NCI-H2081 (cell line): Measurements from ENCODE around the gene DNAH5.
"Not testable (repeated sequence)": the region's sequence is repeated elsewhere in the genome, so short reads cannot be mapped to it uniquely, and the experiment has no call there.

Source experiments
- DNase-seq, 2 experiments: peaks; one replicate each; lab custom pipeline; 2025; lab: John Stamatoyannopoulos, UW

Gene DNAH5

DNA sequence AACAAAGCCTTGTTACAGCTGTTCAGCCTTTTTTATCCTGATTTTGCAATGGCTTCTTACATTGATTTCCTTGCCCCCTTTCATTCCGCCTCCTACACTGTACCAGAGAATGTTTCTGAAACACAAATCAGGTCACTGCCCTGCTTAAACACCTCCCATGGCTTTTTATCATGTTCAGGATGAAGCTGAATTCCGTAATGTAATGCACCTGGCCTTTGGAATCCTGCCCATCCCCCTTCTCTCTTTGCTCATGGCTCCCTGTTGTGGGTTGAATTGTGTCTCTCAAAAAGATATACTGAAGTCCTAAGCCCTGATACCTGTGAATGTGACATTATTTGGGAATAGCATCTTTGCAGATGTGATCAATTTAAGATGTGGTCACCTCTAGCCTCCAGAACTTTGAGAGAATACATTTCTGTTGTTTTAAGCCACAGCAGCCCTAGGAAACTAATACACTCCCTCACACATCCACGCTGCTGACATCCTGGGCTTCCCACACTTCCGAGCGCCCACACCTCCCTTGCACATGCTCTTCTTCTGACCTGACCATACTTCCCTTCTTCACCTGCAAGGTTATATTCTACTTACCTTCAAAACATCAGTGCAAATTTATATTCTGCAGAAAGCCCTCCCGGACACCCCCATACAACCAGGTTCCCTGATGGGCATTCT, 101.2 kb downstream of the DNAH5 start:
- DNase-seq, result no peak

DNA sequence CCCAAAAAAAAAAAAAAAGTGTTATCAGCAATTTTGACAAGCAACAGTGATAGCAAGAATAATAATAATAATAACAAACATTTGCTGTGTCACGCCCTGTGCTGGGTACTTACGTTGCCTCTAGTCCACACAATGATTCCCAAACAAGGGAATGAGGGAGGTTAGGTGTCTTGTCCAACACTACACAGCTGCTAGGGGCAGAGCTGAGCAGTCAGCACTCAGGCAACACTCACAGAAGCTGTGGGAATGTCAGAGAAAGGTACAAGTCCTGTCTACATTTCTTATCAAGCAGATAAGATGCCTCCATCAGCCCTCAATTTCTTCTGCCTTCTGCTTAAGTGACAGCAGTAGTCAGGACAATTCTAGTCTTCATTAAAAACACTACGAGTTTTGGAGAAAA, 111.0 kb downstream of the DNAH5 start:
- no peak for DNase-seq

DNA sequence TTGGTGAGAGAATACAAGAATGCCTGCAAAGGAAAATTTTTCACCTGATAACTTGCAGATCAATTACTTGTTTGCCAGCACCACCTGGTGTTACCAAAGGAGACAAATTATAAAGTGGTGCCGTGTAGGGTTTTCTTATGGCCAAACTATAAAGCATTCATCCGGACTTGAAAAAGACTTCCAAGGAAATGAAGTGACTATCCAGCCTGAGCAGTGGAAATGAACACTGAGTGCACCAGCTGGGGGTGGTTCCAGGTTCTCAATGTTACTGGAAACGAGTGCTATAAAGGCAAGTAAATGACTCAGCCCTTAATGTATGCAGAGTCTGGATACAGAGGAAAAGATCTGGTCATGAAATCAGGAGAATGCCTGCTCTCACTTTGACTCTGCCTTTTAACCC, 113.1 kb downstream of the DNAH5 start:
- peak in 1 of 2 experiments; percentile 31 for DNase-seq

DNA sequence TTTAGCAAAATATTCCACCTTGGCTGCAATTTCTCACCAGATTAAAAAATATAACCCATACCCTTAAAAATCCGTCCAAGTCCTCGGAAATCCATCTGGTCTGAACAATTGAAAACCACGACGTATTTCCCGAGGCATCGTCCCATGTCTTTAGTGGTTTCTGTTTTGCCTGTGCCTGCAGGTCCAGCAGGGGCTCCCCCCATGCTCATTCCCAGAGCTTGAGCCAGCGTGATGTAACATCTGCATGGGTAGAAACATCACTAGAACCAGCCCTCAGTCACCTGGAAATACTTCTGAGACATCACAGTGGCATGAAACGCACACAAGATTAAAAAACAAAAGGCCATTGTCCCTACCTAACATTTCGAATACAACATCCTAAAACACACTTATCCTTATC, 114.0 kb downstream of the DNAH5 start:
- no peak for DNase-seq

DNA sequence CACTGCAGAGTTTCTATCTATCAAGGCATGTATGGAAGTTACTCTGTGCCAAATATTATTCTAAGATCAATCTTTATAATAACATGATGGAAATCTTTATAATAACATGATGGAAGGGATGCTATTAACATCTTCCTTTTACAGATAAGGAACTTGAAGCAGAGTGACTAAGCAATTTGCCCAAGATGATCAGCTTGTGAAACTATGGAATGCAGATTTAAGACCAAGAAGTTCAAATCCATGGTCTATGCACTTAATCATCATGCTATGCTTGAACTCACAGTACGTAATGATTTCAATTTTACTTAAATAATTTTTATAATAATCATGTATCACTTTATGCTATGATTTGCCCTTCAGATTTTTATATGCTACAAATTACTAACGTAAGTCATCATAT, 123.1 kb downstream of the DNAH5 start:
- no peak for DNase-seq

DNA sequence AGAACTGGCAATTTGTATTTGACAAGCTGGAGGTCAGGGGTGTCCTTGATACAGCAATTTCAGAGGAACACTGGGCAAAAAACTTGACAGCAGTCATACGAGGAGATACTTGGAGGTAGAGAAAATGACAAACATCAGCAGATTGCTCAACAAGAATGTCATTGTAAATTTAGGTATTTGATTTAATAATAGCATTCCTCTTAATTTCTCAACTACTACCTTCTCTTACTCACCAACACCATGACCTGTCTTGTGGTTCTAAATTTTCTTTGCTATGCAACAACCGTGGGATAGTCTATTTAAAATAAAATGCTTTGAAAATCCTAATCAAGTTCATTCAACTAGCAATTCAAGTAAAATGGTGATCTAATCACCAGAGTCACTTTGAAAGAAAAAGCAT, 128.4 kb downstream of the DNAH5 start:
- no peak for DNase-seq

DNA sequence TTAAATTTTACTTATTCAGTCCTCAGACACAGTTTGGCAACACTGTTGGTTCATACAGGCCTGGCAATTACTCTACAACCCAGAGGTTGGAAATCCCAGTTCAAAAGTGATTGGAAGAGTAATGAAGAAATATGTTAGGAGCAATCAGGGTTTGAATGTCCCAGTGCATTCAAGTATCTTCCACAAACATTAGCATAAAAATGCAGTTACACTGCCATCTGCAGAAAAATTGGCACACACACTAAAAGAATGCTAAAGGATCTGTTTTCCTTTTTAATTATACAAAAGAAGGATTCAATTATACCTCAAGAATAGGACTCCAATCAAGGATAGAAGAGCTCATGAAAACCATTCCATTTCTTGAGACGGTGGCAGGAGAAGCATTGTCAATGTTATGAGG, 130.2 kb downstream of the DNAH5 start:
- peak in 1 of 2 experiments; percentile 24 for DNase-seq

DNA sequence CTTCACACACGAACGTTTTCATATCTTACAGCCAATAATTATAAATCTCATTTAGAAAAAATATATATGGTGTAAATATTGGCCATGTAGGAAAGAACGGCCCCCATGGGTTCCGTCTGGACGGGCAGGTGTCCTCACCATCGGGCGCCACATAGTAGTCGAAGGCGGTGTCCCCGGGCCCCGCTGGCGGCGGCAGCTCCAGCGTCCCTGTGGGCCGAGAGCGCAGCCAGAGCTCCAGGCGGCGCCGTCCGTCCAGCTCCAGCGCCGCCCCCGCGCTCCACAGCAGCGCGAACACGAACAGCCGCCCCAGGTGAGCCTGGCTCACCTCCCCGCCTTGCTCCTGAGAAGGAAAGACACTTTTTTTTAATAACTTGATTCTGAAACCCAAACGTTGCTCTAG, 134.6 kb downstream of the DNAH5 start:
- DNase-seq, result no peak

DNA sequence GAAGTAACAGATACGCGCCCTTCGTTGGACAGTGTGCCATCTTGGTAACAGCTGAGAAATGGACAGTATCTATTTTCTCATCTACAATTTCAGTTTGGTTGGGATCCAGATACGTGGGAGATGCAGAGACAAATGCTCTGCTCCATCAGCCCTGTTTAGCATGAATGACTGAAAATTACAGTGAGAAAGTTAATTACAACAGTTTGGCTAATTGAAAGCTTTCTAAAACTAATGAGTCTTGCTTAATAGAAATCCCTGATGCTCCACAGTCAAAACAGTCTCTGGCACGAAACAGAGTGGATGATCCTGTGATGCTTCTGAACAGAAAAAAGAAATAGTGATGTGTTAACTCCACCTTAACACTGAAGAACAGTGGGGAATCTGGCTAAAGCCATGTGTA, 140.2 kb downstream of the DNAH5 start:
- DNase-seq, result no peak

DNA sequence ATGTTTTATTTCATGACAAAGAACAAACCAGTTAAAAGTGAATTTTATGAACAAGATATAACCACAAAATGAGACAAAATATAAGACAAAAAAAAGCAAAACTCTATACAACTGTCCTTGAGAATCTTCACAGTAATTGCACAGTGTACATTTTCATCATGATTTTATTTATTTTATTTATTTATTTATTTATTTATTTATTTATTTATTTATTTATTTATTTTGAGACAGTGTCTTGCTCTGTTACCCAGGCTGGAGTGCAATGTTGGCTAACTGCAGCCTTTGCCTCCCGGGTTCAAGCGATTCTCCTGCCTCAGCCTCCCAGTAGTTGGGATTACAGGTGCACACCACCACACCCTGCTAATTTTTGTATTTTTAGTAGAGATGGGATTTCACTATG, 145.9 kb downstream of the DNAH5 start:
- not testable (repeated sequence) for DNase-seq

DNA sequence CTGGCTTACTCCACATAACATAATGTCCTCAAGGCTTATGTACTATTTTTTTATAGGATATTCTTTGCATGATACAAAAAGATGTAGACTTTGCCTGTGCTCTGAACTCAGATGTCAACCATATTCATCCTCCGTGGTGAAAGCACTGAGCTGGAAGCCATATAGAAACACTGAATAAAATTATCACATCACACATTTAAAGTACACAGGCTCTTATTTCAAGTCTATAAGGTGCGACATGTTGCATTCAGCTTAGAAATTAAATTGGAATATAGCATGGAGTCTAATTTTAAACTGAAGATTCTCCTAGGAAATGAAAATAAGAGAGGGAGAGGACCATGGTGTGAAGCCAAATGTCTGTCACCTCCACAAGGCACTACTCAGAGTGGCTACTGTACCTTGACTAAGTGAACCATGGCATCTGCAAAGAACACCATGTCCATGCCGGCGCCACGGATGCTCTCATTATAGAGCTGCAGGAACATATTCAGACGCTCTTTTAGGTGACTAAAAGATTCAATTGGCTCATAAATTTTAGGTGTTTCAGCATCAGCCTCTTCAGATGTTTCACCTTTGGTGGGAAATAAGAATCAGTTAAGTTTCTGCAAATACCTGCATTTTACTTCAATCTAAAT, 158.6 kb downstream of the DNAH5 start:
- no peak for DNase-seq

DNA sequence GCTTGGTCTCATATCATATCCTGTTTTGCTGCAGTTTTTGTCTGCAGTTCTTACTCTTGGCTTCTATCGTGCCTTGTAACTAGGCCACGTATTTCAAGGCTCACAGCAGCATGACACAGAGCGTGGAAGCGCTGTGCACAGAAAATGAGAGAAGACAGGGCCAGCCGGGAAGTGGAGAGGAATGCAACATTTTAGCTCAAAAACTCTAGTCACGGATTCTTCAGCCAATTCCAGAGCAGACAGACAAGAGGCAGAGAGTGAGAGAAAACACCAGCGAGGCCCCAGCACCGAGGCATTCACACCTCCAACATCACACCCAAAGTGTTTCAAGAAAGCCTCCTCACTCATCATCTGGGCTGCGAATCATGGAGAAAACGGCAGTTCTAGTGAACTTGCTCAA, 160.8 kb downstream of the DNAH5 start:
- no peak for DNase-seq

DNA sequence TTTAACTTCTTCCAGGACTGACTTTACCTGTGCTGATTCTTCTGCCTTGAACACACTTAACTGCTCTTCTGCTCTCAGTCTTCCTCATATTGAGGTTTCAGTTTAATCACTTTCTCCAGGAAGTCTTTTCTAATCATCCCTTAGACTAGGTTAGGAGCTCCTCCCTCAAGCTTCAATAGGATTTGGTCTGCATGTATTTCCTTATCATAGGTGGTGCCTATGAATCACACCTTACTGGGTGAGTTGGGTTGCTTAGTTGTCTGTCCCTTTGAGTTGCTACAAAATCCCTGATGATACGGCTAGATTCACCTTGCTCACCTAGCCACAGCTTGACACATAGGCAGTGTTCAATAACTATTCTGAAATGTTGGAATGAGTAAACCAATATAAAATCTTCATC, 164.4 kb downstream of the DNAH5 start:
- no peak for DNase-seq

DNA sequence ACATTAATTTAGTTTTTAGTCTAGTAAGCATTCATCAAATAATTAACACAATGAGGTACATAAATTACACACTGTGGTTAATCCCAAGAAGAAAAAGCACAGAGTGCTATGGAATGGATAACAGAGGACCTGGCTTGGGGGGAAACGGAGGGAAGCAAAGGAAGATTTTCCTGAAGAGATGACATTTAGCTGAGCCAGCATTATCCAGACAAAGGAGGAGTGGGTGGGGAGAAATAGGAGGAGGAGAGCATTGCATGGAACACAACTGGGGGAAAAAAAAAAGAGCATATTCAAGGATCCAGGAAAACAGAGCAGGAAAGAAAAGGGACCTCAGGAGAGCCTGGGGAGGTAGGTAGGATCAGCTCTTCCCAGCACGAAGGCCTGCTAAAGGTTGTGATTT, 170.8 kb downstream of the DNAH5 start:
- DNase-seq, result no peak

DNA sequence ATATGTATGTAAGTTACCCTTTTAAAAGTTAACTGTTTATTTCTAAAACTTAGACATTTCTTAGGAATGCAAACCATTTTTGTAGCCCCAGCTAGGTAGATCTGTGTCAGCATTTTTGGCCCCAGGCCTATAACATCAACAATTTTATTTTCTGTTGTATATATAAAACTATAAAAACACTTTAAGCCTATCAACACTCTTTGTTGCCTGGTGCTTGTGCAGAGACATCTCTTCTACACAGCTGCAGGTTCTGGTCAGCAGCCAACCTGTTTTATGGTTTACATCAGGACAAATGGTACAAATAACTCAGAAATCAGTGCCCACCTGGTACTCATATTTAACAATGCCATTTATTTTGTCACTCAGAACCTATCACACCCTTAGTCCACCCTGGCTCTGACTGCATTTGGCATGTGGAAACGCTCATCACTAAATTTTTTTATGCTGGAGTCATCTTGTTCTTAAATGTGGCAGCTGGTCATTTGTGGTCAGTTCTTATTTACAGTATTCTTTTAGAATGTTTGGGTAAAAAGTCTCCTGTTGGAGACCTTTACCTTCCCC, 173.4 kb downstream of the DNAH5 start:
- DNase-seq, result no peak

DNA sequence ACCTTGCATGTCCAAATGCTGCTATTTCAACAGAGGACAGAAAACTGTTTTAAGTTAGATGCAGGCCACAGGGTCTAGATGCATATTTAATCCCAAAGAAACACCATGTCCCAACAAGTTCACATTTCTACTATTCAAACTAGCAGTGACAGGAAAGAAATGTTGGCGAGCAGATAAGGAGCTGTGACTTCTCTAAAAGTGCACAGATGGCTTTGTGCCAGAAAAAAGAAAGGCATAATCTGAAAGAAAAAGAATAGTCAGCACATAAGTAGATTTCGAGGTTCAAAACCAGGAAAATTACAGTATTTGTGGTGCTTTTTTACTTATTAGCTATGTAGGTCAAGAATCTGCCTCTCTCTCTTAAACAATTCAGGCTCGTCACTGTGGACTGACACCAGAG, 178.3 kb downstream of the DNAH5 start:
- DNase-seq, result no peak

DNA sequence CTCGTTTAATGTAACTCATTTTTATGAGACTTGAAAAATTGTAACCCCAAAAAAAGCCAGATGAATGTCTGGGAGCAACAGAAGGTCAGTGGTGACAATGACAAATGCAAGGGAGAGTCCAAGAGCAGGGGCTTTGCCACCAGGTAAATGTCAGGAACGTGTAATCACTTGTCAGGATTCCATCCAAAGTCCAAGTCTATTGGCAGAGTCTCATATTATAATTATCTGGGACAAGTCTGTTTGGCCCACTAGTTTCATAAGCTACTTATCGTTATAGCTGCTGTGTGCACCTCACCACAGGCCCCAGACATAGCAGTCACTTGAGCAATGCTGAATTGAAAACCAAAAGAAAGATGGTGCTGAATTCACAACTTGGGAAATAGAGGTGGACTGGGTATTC, 180.8 kb downstream of the DNAH5 start:
- no peak for DNase-seq

DNA sequence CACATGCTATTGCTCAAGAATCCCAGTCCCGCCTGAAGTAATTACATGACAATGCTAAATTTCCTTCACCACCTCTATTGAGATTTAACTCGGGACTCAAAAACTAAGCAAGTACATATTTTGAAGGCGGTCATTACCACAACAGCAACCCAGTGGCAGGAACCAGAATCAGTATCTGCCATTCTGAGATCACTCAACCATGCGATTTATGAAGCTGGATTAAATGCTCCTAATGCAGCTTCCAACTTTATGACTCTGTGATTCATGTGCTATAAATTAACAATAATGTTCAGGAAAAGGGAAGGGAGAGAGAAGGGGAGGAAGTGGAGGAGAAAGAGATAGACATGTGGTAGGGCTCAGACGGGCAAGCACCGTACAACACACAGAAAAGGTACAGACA, 194.7 kb downstream of the DNAH5 start:
- no peak for DNase-seq

DNA sequence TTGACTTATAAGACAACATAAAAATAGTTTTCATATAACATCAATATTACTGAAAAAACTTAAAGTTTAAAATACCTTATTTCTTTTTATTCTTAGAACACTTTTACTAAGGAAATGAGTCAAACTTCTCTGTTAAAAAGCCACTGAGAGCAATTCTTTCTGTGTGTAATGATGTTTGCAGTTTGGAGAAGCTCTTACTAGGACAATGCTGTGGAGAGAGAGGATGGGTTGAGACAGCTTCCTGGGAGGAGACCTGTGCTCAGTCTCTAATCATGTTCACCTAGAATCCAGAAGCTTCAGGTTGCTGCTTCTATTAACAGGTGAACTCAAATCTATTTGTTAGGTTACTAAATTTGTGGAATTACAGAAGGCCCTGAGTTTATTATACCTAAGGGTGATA, 198.5 kb downstream of the DNAH5 start:
- no peak for DNase-seq

DNA sequence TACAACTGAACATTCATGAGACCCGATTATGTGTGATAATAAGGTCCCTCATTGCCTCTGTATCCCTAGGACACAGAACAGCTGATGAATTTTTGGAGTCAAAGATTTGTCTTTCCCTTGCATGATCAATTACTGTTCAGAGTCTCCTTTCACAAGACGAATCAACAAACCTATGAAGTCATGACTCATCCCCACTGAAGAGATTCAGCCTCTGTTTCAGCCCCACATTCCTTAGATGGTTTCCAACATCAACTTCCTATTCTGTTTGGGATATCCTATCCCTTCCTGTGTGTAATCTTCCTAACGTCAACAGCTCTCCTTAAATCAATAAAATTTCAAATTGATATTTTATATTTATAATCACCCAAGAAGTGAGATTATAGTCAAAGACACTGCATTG, 199.0 kb downstream of the DNAH5 start:
- no peak for DNase-seq

DNA sequence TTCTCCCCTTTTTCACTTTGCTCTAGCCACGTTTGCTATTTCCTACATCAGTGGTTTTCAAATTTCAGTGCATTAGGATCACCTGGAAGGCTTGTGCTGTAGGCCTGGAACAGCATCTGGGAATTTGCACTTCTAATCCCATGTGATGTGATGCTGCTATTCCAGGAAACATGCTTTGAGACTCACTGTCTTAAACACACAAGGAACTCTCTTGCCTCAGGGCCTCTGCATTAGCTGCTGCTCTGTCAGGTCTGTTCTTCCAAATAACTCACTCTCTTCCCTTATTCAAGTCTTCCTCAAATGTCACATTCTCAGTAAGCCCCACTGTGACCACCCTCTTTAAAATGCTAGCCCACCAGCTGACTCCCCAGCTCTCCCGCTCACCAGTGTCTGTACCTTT, 204.0 kb downstream of the DNAH5 start:
- DNase-seq, result no peak

DNA sequence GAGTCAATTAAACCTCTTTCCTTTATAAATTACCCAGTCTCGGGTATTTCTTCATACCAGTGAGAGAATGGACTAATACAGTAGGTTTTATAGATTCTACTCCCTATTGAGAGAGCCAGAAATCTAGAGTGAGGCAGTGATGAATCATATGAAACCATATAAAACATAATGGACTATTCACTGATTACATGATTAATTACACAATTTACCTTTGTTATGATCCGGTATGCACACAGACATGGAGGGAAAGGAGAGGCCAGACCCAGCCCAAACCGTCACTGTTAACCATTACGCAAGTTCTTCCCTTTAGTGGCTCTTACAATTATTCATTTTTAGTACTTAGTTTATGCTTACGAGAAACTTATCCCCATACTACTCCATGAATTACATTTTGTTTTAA, 205.0 kb downstream of the DNAH5 start:
- no peak for DNase-seq

DNA sequence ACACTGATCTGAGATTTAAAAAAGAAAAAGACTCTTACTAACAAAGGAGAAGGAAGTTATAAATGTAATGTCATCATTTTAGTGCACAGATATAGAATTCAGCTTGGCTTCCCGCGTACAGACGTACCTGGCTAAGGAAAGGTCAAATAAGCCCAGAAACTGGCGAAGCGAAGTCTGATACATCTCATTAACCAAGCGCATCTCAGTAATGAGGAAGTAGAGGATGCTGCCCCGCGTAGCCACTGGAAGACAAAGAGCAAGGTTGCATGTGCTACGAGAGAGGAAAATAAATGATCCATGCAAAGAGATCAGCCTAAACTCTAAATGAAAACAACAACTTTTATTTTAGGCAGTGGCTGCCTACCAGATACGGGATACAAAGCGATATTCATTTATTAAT, 208.8 kb downstream of the DNAH5 start:
- DNase-seq, result no peak

DNA sequence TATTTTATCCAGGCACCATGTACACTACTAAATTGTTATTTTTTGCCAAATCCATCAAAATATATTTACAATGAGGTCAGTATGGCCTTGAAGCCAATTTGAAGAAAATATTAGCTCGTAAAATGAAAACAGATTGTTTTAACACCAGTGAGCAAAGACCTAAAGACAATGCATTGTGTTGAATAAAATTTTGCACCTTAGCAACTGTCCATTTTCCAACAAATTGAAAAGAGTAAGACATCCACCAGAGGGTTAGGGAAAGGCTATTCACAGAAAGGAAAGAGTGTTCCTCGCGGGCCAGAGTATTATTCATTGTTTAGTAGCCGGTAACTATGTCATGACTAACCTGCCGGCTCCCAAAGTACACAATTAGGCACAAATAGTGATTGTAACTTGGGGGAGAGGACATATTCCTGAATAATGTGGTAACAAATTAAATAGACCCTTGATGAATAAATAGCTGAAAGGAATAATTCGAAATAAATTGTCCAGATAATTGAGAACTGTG, 213.3 kb downstream of the DNAH5 start:
- no peak for DNase-seq
